Activated CD4-positive, CD25-positive, alpha-beta regulatory T cell treated with anti-CD3 and anti-CD28 coated beads, Interleukin-2, amount 50 U/mL, for 16 hours (primary cell): ENCODE data around the gene CLASP1.

Experiments
- DNase-seq: peaks from one replicate; pipeline ENCODE4 v3.0.0-alpha.2; 2020; ENCODE audit warnings: low read depth, low spot score

The CLASP1 gene

DNA sequence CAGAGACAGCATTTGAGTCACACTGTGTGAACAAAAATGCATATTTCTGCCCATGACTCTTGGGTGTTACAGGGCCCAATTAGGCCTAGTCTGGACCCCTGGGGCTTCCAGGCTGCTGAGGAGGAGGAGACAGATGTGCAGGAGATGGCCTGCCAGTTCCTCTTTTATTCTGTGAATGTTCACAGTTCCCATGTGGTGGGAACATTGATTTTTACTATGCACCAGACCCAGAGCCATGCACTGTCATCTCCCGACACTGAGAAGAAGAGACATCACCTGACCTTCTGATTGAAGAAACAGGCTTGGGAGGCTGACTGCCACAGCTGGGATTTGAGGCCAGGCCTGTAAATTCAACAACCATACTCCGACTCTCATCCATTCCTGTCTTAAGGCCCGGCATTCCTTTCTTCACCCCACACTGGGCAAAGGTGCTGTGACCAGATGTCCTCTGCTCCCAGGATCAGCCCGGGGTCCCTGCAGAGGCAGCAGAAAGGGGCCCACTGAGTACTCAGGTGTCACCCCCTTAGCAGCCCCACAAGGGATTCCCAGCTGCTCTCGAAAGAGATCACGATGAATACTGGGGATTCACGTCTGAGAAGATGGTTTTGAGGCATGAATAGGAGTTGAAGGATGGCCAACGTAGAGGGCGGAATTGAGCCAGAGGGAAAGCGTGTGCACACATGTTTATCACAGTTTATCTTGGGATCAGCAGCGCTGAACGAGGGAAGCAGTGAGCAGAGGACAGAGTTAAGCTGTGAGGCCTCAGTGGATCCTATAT is 360.6 kb downstream of the CLASP1 start:
- no peak for DNase-seq

- no peak for DNase-seq
Measured at GRCh38 chr2:121287956-121288355, 361.3 kb downstream of the CLASP1 start.
